Neural cell (in vitro differentiated cells): ENCODE results near the gene CEACAM6.

Source experiments
- CTCF ChIP-seq: fragments of 450-650 bp; IDR thresholded peaks from 2 replicates; pipeline ENCODE4 v1.5.1; 2014; ENCODE audit warnings: antibody characterized with exemption, mild to moderate bottlenecking, moderate library complexity; ENCODE audit not compliant: poor library complexity, severe bottlenecking
- EZH2 ChIP-seq: fragments of 200-600, 300-800 bp; shearing (Covaris generic), sonication (generic); IDR thresholded peaks from 2 replicates; pipeline ENCODE4 v1.6.1; 2014; ENCODE audit warnings: antibody characterized with exemption, low read length, borderline replicate concordance, mild to moderate bottlenecking; ENCODE audit not compliant: insufficient read depth, poor library complexity, severe bottlenecking
- POLR2AphosphoS5 ChIP-seq: IDR thresholded peaks from 2 replicates; pipeline ENCODE4 v1.6.1; 2012
- RAD21 ChIP-seq: fragments of 450-650 bp; conservative IDR thresholded peaks from 2 replicates; pipeline ENCODE4 v1.6.1; 2014; ENCODE audit warnings: antibody characterized with exemption, mild to moderate bottlenecking, moderate library complexity
- TF ChIP-seq, protein P1 (sequence below): IDR thresholded peaks from 2 replicates; pipeline ENCODE4 v1.6.1; 2012; ENCODE audit warnings: borderline replicate concordance

DNA sequence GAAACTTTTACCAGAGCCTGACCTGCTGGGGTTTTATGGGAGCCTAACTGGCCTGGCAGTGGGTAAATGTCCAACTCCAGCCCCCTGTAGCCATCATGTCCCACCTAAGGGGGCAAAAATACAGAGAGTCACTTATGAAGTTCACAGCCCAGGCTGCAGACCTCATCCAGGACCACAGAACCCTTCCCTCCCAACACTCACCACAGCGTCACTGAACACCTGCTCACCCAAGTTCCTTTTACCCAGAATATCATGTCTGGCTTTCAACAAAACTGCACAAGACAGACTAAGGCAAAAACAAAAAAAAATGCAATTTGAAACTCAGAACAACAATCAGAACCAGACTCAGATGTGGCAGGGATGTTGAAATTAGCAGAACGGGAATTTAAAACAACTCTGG, 47.4 kb downstream of the CEACAM6 start:
- no peak for TF ChIP-seq RAD21
- TF ChIP-seq CTCF, result no peak
- TF ChIP-seq POLR2AphosphoS5, result no peak
- TF ChIP-seq, protein P1, sequence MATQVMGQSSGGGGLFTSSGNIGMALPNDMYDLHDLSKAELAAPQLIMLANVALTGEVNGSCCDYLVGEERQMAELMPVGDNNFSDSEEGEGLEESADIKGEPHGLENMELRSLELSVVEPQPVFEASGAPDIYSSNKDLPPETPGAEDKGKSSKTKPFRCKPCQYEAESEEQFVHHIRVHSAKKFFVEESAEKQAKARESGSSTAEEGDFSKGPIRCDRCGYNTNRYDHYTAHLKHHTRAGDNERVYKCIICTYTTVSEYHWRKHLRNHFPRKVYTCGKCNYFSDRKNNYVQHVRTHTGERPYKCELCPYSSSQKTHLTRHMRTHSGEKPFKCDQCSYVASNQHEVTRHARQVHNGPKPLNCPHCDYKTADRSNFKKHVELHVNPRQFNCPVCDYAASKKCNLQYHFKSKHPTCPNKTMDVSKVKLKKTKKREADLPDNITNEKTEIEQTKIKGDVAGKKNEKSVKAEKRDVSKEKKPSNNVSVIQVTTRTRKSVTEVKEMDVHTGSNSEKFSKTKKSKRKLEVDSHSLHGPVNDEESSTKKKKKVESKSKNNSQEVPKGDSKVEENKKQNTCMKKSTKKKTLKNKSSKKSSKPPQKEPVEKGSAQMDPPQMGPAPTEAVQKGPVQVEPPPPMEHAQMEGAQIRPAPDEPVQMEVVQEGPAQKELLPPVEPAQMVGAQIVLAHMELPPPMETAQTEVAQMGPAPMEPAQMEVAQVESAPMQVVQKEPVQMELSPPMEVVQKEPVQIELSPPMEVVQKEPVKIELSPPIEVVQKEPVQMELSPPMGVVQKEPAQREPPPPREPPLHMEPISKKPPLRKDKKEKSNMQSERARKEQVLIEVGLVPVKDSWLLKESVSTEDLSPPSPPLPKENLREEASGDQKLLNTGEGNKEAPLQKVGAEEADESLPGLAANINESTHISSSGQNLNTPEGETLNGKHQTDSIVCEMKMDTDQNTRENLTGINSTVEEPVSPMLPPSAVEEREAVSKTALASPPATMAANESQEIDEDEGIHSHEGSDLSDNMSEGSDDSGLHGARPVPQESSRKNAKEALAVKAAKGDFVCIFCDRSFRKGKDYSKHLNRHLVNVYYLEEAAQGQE, result no peak
- no peak for TF ChIP-seq EZH2
